Panc1 (cell line): ENCODE data around the gene STAM. TPM values are rescaled to one million over a fixed set of nuclear protein-coding genes. Genes with fewer than 3 reads are reported as not detected.

ENCODE experiments used
- ATAC-seq: fragments of 200-7000 bp; cut with Tn5 transposase; 2 replicates; pipeline ENCODE4 v1.9.1; 2020; ENCODE audit warnings: mild to moderate bottlenecking, moderate library complexity
- BruUV-seq: library from RNA; stranded (reverse); fragments of 400-500 nt; replicated peaks from 2 replicates; lab custom pipeline; 2021; lab: Mats Ljungman, UMichigan
- CTCF ChIA-PET: fragments of 300-600 bp; sonication (Branson Sonifier 250); formaldehyde crosslinking; loops from one replicate; lab custom pipeline; 2022; ENCODE audit warnings: antibody characterized with exemption; lab: Charles Lee
- POLR2A ChIA-PET: fragments of 300-600 bp; sonication (Branson Sonifier 250); formaldehyde crosslinking; loops from one replicate; lab custom pipeline; 2022; ENCODE audit warnings: antibody characterized with exemption; lab: Charles Lee
- DNase-seq: peaks from one replicate; pipeline ENCODE4 v3.0.0-alpha.2; 2010; ENCODE audit warnings: low read depth, low spot score
- H3K27ac ChIP-seq: 2 replicates; pipeline ENCODE4 v1.5.1; 2011; ENCODE audit warnings: mild to moderate bottlenecking, low read length, inconsistent platforms
- H3K27me3 ChIP-seq: fragments of 200-500 bp; sonication (Bioruptor generic); 2 replicates; pipeline ENCODE4 v1.6.0; 2014; ENCODE audit warnings: low read length, inconsistent platforms; ENCODE audit not compliant: control insufficient read depth, insufficient read depth
- H3K36me3 ChIP-seq: fragments of 200-500 bp; sonication (Bioruptor generic); 2 replicates; pipeline ENCODE4 v1.5.1; 2014; ENCODE audit warnings: inconsistent platforms, mild to moderate bottlenecking, low read length, moderate library complexity; ENCODE audit not compliant: control insufficient read depth, insufficient read depth
- H3K4me1 ChIP-seq: 2 replicates; pipeline ENCODE4 v1.5.1; 2011; ENCODE audit warnings: inconsistent platforms, mild to moderate bottlenecking, low read length, moderate library complexity; ENCODE audit not compliant: control insufficient read depth, insufficient read depth
- H3K4me3 ChIP-seq, 2 experiments: 2 replicates each; pipeline ENCODE4 v1.5.1; 2011 to 2012; ENCODE audit warnings: low read depth in 2 of 2, low read length in 2 of 2, mild to moderate bottlenecking in 2 of 2, inconsistent platforms in 1 of 2, moderate library complexity in 1 of 2
- H3K9me3 ChIP-seq: fragments of 200-500 bp; sonication (Bioruptor generic); 2 replicates; pipeline ENCODE4 v1.5.1; 2014; ENCODE audit warnings: low read depth, mild to moderate bottlenecking, inconsistent platforms, low read length, moderate library complexity; ENCODE audit not compliant: control insufficient read depth, insufficient read depth
- POLR2AphosphoS5 ChIP-seq: IDR thresholded peaks from 2 replicates; pipeline ENCODE4 v1.6.1; 2012; ENCODE audit warnings: mild to moderate bottlenecking, low read depth, low read length, moderate library complexity
- REST ChIP-seq, 2 experiments: IDR thresholded peaks; 2 replicates each; pipeline ENCODE4 v1.6.1; 2011 to 2012; ENCODE audit warnings: low read depth in 2 of 2, control low read depth in 1 of 2, low read length in 1 of 2, mild to moderate bottlenecking in 1 of 2, moderate library complexity in 1 of 2; ENCODE audit not compliant: insufficient read depth in 1 of 2
- SIN3A ChIP-seq: IDR thresholded peaks from 2 replicates; pipeline ENCODE4 v1.6.1; 2012; ENCODE audit warnings: low read depth, mild to moderate bottlenecking, low read length, moderate library complexity, borderline replicate concordance; ENCODE audit not compliant: insufficient read depth
- TCF7L2 ChIP-seq: IDR thresholded peaks from 2 replicates; pipeline ENCODE4 v1.6.1; 2011; ENCODE audit warnings: mild to moderate bottlenecking, low read depth, low read length, inconsistent platforms
- in situ Hi-C: cut with HindIII; loops from 2 replicates; pipeline ENCODE4 v1.10.0; 2016; ENCODE audit warnings: low sequenced_read_pairs, low pct_unique_long_range_greater_than_20kb
- intact Hi-C: fragments of 100-400 bp; cut with micrococcal nuclease; formaldehyde crosslinking; loops from one replicate; pipeline ENCODE4 v1.10.0; 2022; ENCODE audit not compliant: unreplicated experiment
- total RNA-seq: library from RNA; stranded (reverse); gene quantifications from one replicate; pipeline ENCODE4 v1.2.1, GENCODE V29; 2021; ENCODE audit not compliant: unreplicated experiment
- TF ChIP-seq, protein P1 (sequence below): fragments of 450-650 bp; IDR thresholded peaks from 2 replicates; pipeline ENCODE4 v1.5.1; 2017; ENCODE audit warnings: mild to moderate bottlenecking

Gene STAM
- total RNA-seq, 1 experiment from 2014 or later, result 18.9 TPM

- Histone ChIP-seq H3K4me1 (peaks cover 5% of the 10 kb centered on the region), H3K9me3 (no peaks in the 10 kb centered on the region), H3K4me3 (no peak overlapping the region), H3K36me3 (no peaks in the 10 kb centered on the region; the same call in 1 of the 2 replicates), H3K27ac (no peak overlapping the region), H3K27me3 (no peaks in the 10 kb centered on the region)
- in situ Hi-C loops (no loop called here), intact Hi-C loops (no loop called here)
- no peak for TF ChIP-seq POLR2AphosphoS5
- no peak for TF ChIP-seq TCF7L2
- TF ChIP-seq SIN3A, result no peak
- no peak for TF ChIP-seq REST (IDR thresholded peaks at IDR 0.05; ENCODE audit: insufficient read depth in 1 of 2, low read depth in 2 of 2, low read length in 1 of 2)
- TF ChIP-seq, protein P1, sequence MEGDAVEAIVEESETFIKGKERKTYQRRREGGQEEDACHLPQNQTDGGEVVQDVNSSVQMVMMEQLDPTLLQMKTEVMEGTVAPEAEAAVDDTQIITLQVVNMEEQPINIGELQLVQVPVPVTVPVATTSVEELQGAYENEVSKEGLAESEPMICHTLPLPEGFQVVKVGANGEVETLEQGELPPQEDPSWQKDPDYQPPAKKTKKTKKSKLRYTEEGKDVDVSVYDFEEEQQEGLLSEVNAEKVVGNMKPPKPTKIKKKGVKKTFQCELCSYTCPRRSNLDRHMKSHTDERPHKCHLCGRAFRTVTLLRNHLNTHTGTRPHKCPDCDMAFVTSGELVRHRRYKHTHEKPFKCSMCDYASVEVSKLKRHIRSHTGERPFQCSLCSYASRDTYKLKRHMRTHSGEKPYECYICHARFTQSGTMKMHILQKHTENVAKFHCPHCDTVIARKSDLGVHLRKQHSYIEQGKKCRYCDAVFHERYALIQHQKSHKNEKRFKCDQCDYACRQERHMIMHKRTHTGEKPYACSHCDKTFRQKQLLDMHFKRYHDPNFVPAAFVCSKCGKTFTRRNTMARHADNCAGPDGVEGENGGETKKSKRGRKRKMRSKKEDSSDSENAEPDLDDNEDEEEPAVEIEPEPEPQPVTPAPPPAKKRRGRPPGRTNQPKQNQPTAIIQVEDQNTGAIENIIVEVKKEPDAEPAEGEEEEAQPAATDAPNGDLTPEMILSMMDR, result no peak
- ATAC-seq (no peak), DNase-seq (no peak)
- POLR2A ChIA-PET, result no interaction called here
- no TSS peak for BruUV-seq
- CTCF ChIA-PET, result no interaction called here
Measured at GRCh38 chr10:17661510-17661909, 17.6 kb downstream of the STAM start.

- Histone ChIP-seq H3K27ac (no peak overlapping the region), H3K4me1 (peaks cover 5% of the 10 kb centered on the region), H3K4me3 (no peak overlapping the region), H3K27me3 (no peaks in the 10 kb centered on the region), H3K36me3 (no peaks in the 10 kb centered on the region; the same call in 1 of the 2 replicates), H3K9me3 (no peaks in the 10 kb centered on the region)
- no peak for DNase-seq
- CTCF ChIA-PET, result no interaction called here
- in situ Hi-C loops, result no loop called here
- POLR2A ChIA-PET, result no interaction called here
- ATAC-seq, result no peak
- TSS peak; percentile 56 for BruUV-seq
- intact Hi-C loops, result no loop called here
- no peak for TF ChIP-seq SIN3A
- TF ChIP-seq, protein P1, result no peak
Measured at GRCh38 chr10:17662193-17663138, 18.5 kb downstream of the STAM start.
